Rectal smooth muscle tissue (tissue), 1 donor: Measurements from ENCODE around the gene RAB3A.
"Not testable (repeated sequence)": the region's sequence is repeated elsewhere in the genome, so short reads cannot be mapped to it uniquely, and the experiment has no call there.

ENCODE experiments used
- H3K27ac ChIP-seq: one replicate; pipeline ENCODE4 v1.7.0; 2013; ENCODE audit warnings: low read depth, low read length, inconsistent platforms
- H3K27me3 ChIP-seq: one replicate; pipeline ENCODE4 v1.7.0; 2013; ENCODE audit warnings: low read length; ENCODE audit not compliant: control insufficient read depth, insufficient read depth
- H3K36me3 ChIP-seq: one replicate; pipeline ENCODE4 v1.7.0; 2013; ENCODE audit warnings: low read length; ENCODE audit not compliant: control insufficient read depth, insufficient read depth
- H3K4me1 ChIP-seq: one replicate; pipeline ENCODE4 v1.7.0; 2013; ENCODE audit warnings: low read length; ENCODE audit not compliant: control insufficient read depth, insufficient read depth
- H3K4me3 ChIP-seq: one replicate; pipeline ENCODE4 v1.7.0; 2013; ENCODE audit warnings: low read length
- H3K9ac ChIP-seq: one replicate; pipeline ENCODE4 v1.7.0; 2013; ENCODE audit warnings: low read length

The RAB3A gene

GRCh38 chr19:18219911-18220631 is 16.2 kb upstream of the RAB3A start:
- peaks cover 6% of the 10 kb centered on the region for H3K27me3 ChIP-seq
- no peak overlapping the region for H3K4me3 ChIP-seq
- no peaks in the 10 kb centered on the region for H3K36me3 ChIP-seq
- no peak overlapping the region for H3K27ac ChIP-seq
- H3K4me1 ChIP-seq: peaks cover 3% of the 10 kb centered on the region
- no peak overlapping the region for H3K9ac ChIP-seq

- no peaks in the 10 kb centered on the region for H3K4me1 ChIP-seq
- no peak overlapping the region for H3K9ac ChIP-seq
- no peak overlapping the region for H3K27ac ChIP-seq
- peaks cover 4% of the 10 kb centered on the region for H3K27me3 ChIP-seq
- H3K36me3 ChIP-seq: no peaks in the 10 kb centered on the region
- H3K4me3 ChIP-seq: no peak overlapping the region
Measured at GRCh38 chr19:18218600-18218999, 14.8 kb upstream of the RAB3A start.

GRCh38 chr19:18218159-18218558 is 14.3 kb upstream of the RAB3A start:
- H3K27me3 ChIP-seq: peaks cover 4% of the 10 kb centered on the region
- H3K4me3 ChIP-seq: no peak overlapping the region
- H3K36me3 ChIP-seq: no peaks in the 10 kb centered on the region
- H3K9ac ChIP-seq: no peak overlapping the region
- no peaks in the 10 kb centered on the region for H3K4me1 ChIP-seq
- no peak overlapping the region for H3K27ac ChIP-seq

- Histone ChIP-seq H3K27ac (no peak overlapping the region), H3K9ac (no peak overlapping the region), H3K27me3 (peaks cover 4% of the 10 kb centered on the region), H3K4me3 (no peak overlapping the region), H3K36me3 (no peaks in the 10 kb centered on the region), H3K4me1 (no peaks in the 10 kb centered on the region)
Measured at GRCh38 chr19:18216789-18217188, 12.9 kb upstream of the RAB3A start.

- Histone ChIP-seq H3K27me3 (no peaks in the 10 kb centered on the region), H3K9ac (no peak overlapping the region), H3K36me3 (no peaks in the 10 kb centered on the region), H3K4me1 (no peaks in the 10 kb centered on the region), H3K27ac (no peak overlapping the region), H3K4me3 (no peak overlapping the region)
Measured at GRCh38 chr19:18214779-18215433, 11.1 kb upstream of the RAB3A start.

GRCh38 chr19:18211683-18212082 is 7.8 kb upstream of the RAB3A start:
- no peaks in the 10 kb centered on the region for H3K36me3 ChIP-seq
- no peaks in the 10 kb centered on the region for H3K27me3 ChIP-seq
- H3K27ac ChIP-seq: no peak overlapping the region
- H3K4me3 ChIP-seq: no peak overlapping the region
- no peaks in the 10 kb centered on the region for H3K4me1 ChIP-seq
- H3K9ac ChIP-seq: no peak overlapping the region

- H3K27me3 ChIP-seq, H3K4me3 ChIP-seq, H3K9ac ChIP-seq, H3K27ac ChIP-seq, H3K4me1 ChIP-seq, H3K36me3 ChIP-seq: not testable (repeated sequence)
Measured at GRCh38 chr19:18209912-18210311, 6.1 kb upstream of the RAB3A start.

- peaks cover 10% of the 10 kb centered on the region for H3K4me1 ChIP-seq
- H3K36me3 ChIP-seq: no peaks in the 10 kb centered on the region
- H3K27me3 ChIP-seq: no peaks in the 10 kb centered on the region
- H3K4me3 ChIP-seq: no peak overlapping the region
- H3K9ac ChIP-seq: no peak overlapping the region
- no peak overlapping the region for H3K27ac ChIP-seq
Measured at GRCh38 chr19:18208098-18208951, 4.5 kb upstream of the RAB3A start.

GRCh38 chr19:18206018-18206417 is 2.2 kb upstream of the RAB3A start:
- Histone ChIP-seq H3K4me1 (peaks cover 14% of the 10 kb centered on the region), H3K27me3 (no peaks in the 10 kb centered on the region), H3K36me3 (no peaks in the 10 kb centered on the region), H3K9ac (no peak overlapping the region), H3K4me3 (peak overlapping the region; percentile 75), H3K27ac (no peak overlapping the region)

- Histone ChIP-seq H3K9ac (peak overlapping the region; percentile 82), H3K27me3 (no peaks in the 10 kb centered on the region), H3K36me3 (no peaks in the 10 kb centered on the region), H3K4me3 (peak overlapping the region; percentile 75), H3K27ac (peak overlapping the region; percentile 97), H3K4me1 (peaks cover 14% of the 10 kb centered on the region)
Measured at GRCh38 chr19:18205200-18205892, 1.5 kb upstream of the RAB3A start.

GRCh38 chr19:18204394-18205199 is 755 bp upstream of the RAB3A start:
- H3K4me3 ChIP-seq: peak overlapping the region; percentile 75
- H3K27me3 ChIP-seq: no peaks in the 10 kb centered on the region
- no peaks in the 10 kb centered on the region for H3K36me3 ChIP-seq
- peaks cover 14% of the 10 kb centered on the region for H3K4me1 ChIP-seq
- H3K27ac ChIP-seq: peak overlapping the region; percentile 97
- peak overlapping the region; percentile 82 for H3K9ac ChIP-seq
